Vagina (tissue), 2 donors: Measurements from ENCODE around the gene FGF1. TPM values are rescaled to one million over a fixed set of nuclear protein-coding genes. Genes with fewer than 3 reads are reported as not detected.

Experiments used
- DNase-seq, 2 donors: peaks; one replicate each; pipeline ENCODE4 v3.0.0-alpha.2; 2017; ENCODE audit errors: extremely low spot score in 2 of 2
- H3K27ac ChIP-seq: fragments of 200-600 bp; sonication (generic); one replicate; pipeline ENCODE4 v1.5.1; 2019
- H3K27me3 ChIP-seq: fragments of 200-600 bp; sonication (generic); one replicate; pipeline ENCODE4 v1.5.1; 2019
- H3K36me3 ChIP-seq, 2 donors: fragments of 200-600 bp; sonication (generic); one replicate each; pipeline ENCODE4 v1.5.1; 2017 to 2019
- H3K4me1 ChIP-seq: fragments of 200-600 bp; sonication (generic); one replicate; pipeline ENCODE4 v1.5.1; 2019
- H3K4me3 ChIP-seq, 2 donors: fragments of 200-600 bp; sonication (generic); 1 replicate in 1 of 2; 2 replicates in 1 of 2; pipeline ENCODE4 v1.5.1; 2016 to 2019
- H3K9me3 ChIP-seq: fragments of 200-600 bp; sonication (generic); one replicate; pipeline ENCODE4 v1.5.1; 2019
- POLR2A ChIP-seq, 2 donors: fragments of 450-650 bp; IDR thresholded peaks; one replicate each; pipeline ENCODE4 v1.6.1; 2017; ENCODE audit warnings: antibody characterized with exemption in 2 of 2, mild to moderate bottlenecking in 2 of 2, moderate library complexity in 2 of 2
- POLR2AphosphoS5 ChIP-seq, 2 donors: sonication (generic); formaldehyde crosslinking; IDR thresholded peaks; one replicate each; pipeline ENCODE4 v1.9.0; 2017; ENCODE audit warnings: antibody characterized with exemption in 2 of 2, mild to moderate bottlenecking in 2 of 2, low read depth in 1 of 2; ENCODE audit not compliant: insufficient read depth in 1 of 2
- intact Hi-C: fragments of 100-400 bp; cut with DNase I; formaldehyde crosslinking; loops from one replicate; pipeline ENCODE4 v1.15.1; 2023
- total RNA-seq: library from RNA; depleted of rRNA; stranded (reverse); fragments of >200 nt; gene quantifications from one replicate; pipeline ENCODE4 v1.2.3, GENCODE V29; 2016
- TF ChIP-seq, protein P1 (sequence below), 3 experiments: fragments of 450-650 bp in 2 of 3; fragments of 200-600 bp in 1 of 3; sonication (generic) in 1 of 3; IDR thresholded peaks; one replicate each; pipeline ENCODE4 v1.5.1; 2017 to 2019; ENCODE audit warnings: antibody characterized with exemption in 3 of 3, mild to moderate bottlenecking in 2 of 3, moderate library complexity in 2 of 3

Gene FGF1
- total RNA-seq, 1 donor from 2014 or later, result 2.0 TPM

DNA sequence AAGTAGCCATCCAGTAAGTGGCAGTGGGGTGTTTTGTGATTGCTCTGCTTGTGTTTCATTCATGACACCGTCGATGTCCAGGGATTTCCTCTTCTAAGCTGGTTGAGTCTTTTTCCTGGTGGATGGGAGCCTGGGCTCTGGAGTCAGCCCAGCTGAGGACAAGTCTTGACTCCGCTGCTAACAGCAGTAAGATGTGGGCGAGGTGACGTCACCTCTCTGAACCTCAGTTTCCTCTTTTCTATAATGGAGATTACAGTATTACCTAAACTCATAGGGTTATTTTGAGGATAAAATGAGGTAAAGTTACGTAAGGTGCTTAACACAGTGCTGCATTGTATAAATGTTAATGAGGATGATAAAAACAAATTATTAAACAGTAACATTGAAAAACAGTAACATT lies 21.3 kb downstream of the FGF1 start:
- no peaks in the 10 kb centered on the region for H3K36me3 ChIP-seq
- H3K9me3 ChIP-seq, result no peaks in the 10 kb centered on the region
- TF ChIP-seq POLR2AphosphoS5 (IDR thresholded peaks at IDR 0.05; ENCODE audit: insufficient read depth in 1 of 2, low read depth in 1 of 2), result no peak
- TF ChIP-seq, protein P1, sequence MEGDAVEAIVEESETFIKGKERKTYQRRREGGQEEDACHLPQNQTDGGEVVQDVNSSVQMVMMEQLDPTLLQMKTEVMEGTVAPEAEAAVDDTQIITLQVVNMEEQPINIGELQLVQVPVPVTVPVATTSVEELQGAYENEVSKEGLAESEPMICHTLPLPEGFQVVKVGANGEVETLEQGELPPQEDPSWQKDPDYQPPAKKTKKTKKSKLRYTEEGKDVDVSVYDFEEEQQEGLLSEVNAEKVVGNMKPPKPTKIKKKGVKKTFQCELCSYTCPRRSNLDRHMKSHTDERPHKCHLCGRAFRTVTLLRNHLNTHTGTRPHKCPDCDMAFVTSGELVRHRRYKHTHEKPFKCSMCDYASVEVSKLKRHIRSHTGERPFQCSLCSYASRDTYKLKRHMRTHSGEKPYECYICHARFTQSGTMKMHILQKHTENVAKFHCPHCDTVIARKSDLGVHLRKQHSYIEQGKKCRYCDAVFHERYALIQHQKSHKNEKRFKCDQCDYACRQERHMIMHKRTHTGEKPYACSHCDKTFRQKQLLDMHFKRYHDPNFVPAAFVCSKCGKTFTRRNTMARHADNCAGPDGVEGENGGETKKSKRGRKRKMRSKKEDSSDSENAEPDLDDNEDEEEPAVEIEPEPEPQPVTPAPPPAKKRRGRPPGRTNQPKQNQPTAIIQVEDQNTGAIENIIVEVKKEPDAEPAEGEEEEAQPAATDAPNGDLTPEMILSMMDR (IDR thresholded peaks at IDR 0.05), result no peak
- no peak for TF ChIP-seq POLR2A (IDR thresholded peaks at IDR 0.05)
- no peak for DNase-seq
- H3K27ac ChIP-seq, result no peak overlapping the region
- H3K4me3 ChIP-seq, result no peak overlapping the region
- no peaks in the 10 kb centered on the region for H3K4me1 ChIP-seq
- no peaks in the 10 kb centered on the region for H3K27me3 ChIP-seq
- intact Hi-C loops, result no loop called here

DNA sequence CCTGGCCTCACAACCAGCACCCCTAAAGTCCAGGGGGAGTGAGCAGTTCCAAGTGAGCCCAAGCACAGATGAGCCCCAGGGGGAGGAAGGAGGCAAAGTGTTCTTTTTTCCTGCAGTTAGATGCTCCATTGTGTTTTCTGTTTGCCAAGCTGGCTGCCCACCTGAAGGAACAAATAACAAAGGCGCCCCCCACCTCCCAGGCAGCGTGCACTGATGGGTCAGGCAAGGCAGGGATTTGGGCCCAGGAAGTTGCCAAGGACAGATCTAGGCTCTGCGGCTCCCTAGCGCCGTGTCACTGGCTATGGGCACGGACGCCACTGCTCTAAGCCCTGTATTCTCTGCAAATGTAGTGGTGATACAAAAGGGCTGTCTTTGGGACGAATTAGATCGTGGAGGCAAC lies 21.8 kb downstream of the FGF1 start:
- Histone ChIP-seq H3K4me1 (no peaks in the 10 kb centered on the region), H3K9me3 (no peaks in the 10 kb centered on the region), H3K27me3 (no peaks in the 10 kb centered on the region), H3K4me3 (no peak overlapping the region), H3K27ac (no peak overlapping the region), H3K36me3 (no peaks in the 10 kb centered on the region)
- no peak for TF ChIP-seq POLR2AphosphoS5 (IDR thresholded peaks at IDR 0.05; ENCODE audit: insufficient read depth in 1 of 2, low read depth in 1 of 2)
- TF ChIP-seq, protein P1 (IDR thresholded peaks at IDR 0.05), result no peak
- intact Hi-C loops, result no loop called here
- DNase-seq, result no peak

DNA sequence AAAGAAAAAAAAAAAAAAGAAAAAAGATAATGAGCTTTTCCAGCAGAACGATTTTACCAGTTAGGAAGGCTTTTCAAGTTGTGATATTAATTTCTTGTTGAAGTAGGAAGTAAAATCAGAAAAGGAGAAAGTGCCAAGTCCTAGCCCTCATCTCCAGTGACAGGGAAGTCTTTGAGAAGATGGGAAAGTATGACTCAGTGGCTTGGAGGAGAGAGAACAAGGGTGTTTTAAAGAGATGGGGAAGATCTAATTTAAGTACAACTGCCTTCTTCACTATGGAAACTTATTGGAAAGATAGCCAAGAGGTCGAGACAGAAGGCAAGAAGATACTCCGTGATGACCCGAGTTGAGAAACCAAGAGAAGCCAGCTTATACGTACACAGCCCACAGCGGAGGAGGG lies 22.6 kb downstream of the FGF1 start:
- no peak for TF ChIP-seq POLR2AphosphoS5 (IDR thresholded peaks at IDR 0.05; ENCODE audit: insufficient read depth in 1 of 2, low read depth in 1 of 2)
- no peak for TF ChIP-seq POLR2A (IDR thresholded peaks at IDR 0.05)
- TF ChIP-seq, protein P1 (IDR thresholded peaks at IDR 0.05), result no peak
- Histone ChIP-seq H3K36me3 (no peaks in the 10 kb centered on the region), H3K27me3 (no peaks in the 10 kb centered on the region), H3K27ac (no peak overlapping the region), H3K4me3 (no peak overlapping the region), H3K9me3 (no peaks in the 10 kb centered on the region), H3K4me1 (no peaks in the 10 kb centered on the region)
- DNase-seq, result no peak
- intact Hi-C loops, result no loop called here

DNA sequence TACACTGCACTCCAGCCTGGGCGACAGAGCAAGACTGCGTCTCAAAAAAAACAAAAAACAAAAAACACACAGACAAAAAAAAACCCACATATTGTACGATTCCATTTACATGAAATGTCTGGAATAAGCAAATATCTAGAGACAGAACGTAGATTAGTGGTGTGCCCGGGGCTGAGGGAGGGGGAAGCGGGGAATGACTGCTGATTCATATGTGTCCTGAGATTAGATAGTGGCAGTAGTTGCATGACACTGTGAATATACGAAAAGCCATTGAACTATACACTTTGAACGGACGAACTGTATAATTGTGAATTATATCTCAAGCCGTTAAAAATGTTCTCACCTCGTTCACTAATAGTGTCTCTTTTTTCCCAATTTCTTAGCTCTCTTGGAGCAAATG lies 23.9 kb downstream of the FGF1 start:
- TF ChIP-seq POLR2A (IDR thresholded peaks at IDR 0.05), result no peak
- TF ChIP-seq, protein P1 (IDR thresholded peaks at IDR 0.05), result no peak
- no peak for TF ChIP-seq POLR2AphosphoS5 (IDR thresholded peaks at IDR 0.05; ENCODE audit: insufficient read depth in 1 of 2, low read depth in 1 of 2)
- Histone ChIP-seq H3K4me3 (no peak overlapping the region), H3K27ac (no peak overlapping the region), H3K4me1 (no peaks in the 10 kb centered on the region), H3K27me3 (no peaks in the 10 kb centered on the region), H3K9me3 (no peaks in the 10 kb centered on the region), H3K36me3 (no peaks in the 10 kb centered on the region)
- intact Hi-C loops, result no loop called here
- DNase-seq, result no peak

DNA sequence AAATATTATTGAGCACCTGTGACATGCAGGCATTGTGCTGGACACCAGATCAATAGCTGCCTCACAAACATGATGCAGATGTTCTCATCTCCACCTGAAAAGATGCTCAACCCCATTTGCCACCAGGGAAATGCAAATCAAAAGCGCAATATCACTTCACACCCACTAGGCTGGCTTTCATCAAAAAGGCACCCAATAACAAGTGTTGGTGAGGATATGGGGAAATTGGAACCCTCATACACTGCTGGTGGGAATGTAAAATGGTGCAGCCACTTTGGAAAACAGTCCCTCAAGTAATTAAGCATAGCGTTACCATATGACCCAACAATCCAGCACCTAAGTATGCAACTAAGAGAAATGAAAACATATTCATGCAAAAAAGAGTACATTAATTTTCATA lies 24.7 kb downstream of the FGF1 start:
- H3K9me3 ChIP-seq, result no peaks in the 10 kb centered on the region
- DNase-seq, result no peak
- H3K27me3 ChIP-seq, result no peaks in the 10 kb centered on the region
- intact Hi-C loops, result no loop called here
- H3K4me3 ChIP-seq, result no peak overlapping the region
- no peak overlapping the region for H3K27ac ChIP-seq
- peaks cover under 1% of the 10 kb centered on the region for H3K4me1 ChIP-seq
- no peaks in the 10 kb centered on the region for H3K36me3 ChIP-seq
- TF ChIP-seq, protein P1 (IDR thresholded peaks at IDR 0.05), result no peak
- no peak for TF ChIP-seq POLR2AphosphoS5 (IDR thresholded peaks at IDR 0.05; ENCODE audit: insufficient read depth in 1 of 2, low read depth in 1 of 2)
- TF ChIP-seq POLR2A (IDR thresholded peaks at IDR 0.05), result no peak
